Type B pancreatic cell (in vitro differentiated cells): ENCODE measurements around the gene ARHGEF26. TPM values are rescaled to one million over a fixed set of nuclear protein-coding genes. Genes with fewer than 3 reads are reported as not detected.

Experiments used
- DNase-seq: peaks from one replicate; pipeline ENCODE4 v3.0.0; 2021; ENCODE audit warnings: mixed read lengths; ENCODE audit not compliant: unreplicated experiment; ENCODE audit errors: extremely low spot score
- H3K27ac Mint-ChIP-seq: 2 replicates; pipeline ENCODE4 v1.8.0; 2021; ENCODE audit warnings: mild to moderate bottlenecking, mixed read lengths
- H3K27me3 Mint-ChIP-seq: 2 replicates; pipeline ENCODE4 v1.8.0; 2021; ENCODE audit warnings: mixed read lengths
- H3K36me3 Mint-ChIP-seq: 2 replicates; pipeline ENCODE4 v1.8.0; 2021; ENCODE audit warnings: mixed read lengths
- H3K4me1 Mint-ChIP-seq: one replicate; pipeline ENCODE4 v1.8.0; 2021; ENCODE audit warnings: mixed read lengths; ENCODE audit not compliant: unreplicated experiment
- H3K4me3 Mint-ChIP-seq: 2 replicates; pipeline ENCODE4 v1.8.0; 2021; ENCODE audit warnings: mild to moderate bottlenecking, mixed read lengths
- H3K9me3 Mint-ChIP-seq: 2 replicates; pipeline ENCODE4 v1.8.0; 2021; ENCODE audit warnings: mixed read lengths
- CTCF ChIP-seq: fragments of 200-600 bp; sonication (generic); conservative IDR thresholded peaks from 2 replicates; pipeline ENCODE4 v1.5.0; 2021; ENCODE audit warnings: antibody characterized with exemption, mild to moderate bottlenecking
- total RNA-seq: library from RNA; stranded (reverse); gene quantifications from 2 replicates; pipeline ENCODE4 v1.2.1, GENCODE V29; 2021; ENCODE audit warnings: low replicate concordance

Gene ARHGEF26
- total RNA-seq, 1 donor from 2014 or later: 12.7 TPM

GRCh38 chr3:154156530-154156929 is 35.3 kb downstream of the ARHGEF26 start:
- Mint-ChIP-seq H3K27ac (no peak overlapping the region), H3K4me3 (no peak overlapping the region), H3K36me3 (no peaks in the 10 kb centered on the region), H3K9me3 (no peaks in the 10 kb centered on the region), H3K27me3 (no peaks in the 10 kb centered on the region), H3K4me1 (peaks cover 10% of the 10 kb centered on the region)
- no peak for DNase-seq
- TF ChIP-seq CTCF: no peak

GRCh38 chr3:154161806-154162205 is 40.6 kb downstream of the ARHGEF26 start:
- Mint-ChIP-seq H3K27me3 (no peaks in the 10 kb centered on the region), H3K9me3 (no peaks in the 10 kb centered on the region), H3K4me3 (no peak overlapping the region), H3K4me1 (peaks cover 16% of the 10 kb centered on the region), H3K27ac (no peak overlapping the region), H3K36me3 (no peaks in the 10 kb centered on the region)
- no peak for TF ChIP-seq CTCF
- no peak for DNase-seq

GRCh38 chr3:154164387-154164786 is 43.2 kb downstream of the ARHGEF26 start:
- no peak for DNase-seq
- Mint-ChIP-seq H3K36me3 (no peaks in the 10 kb centered on the region), H3K27ac (no peak overlapping the region), H3K27me3 (no peaks in the 10 kb centered on the region), H3K4me3 (no peak overlapping the region), H3K4me1 (peaks cover 13% of the 10 kb centered on the region), H3K9me3 (no peaks in the 10 kb centered on the region)
- TF ChIP-seq CTCF: no peak

- H3K4me3 Mint-ChIP-seq: no peak overlapping the region
- no peaks in the 10 kb centered on the region for H3K9me3 Mint-ChIP-seq
- peak overlapping the region; percentile 14 for H3K27ac Mint-ChIP-seq
- DNase-seq: no peak
- TF ChIP-seq CTCF: no peak
- H3K27me3 Mint-ChIP-seq: no peaks in the 10 kb centered on the region
- H3K36me3 Mint-ChIP-seq: peaks cover 3% of the 10 kb centered on the region
- H3K4me1 Mint-ChIP-seq: peaks cover 5% of the 10 kb centered on the region
Observed at GRCh38 chr3:154168998-154169795, 48.0 kb downstream of the ARHGEF26 start.

GRCh38 chr3:154169796-154170110 is 48.6 kb downstream of the ARHGEF26 start:
- DNase-seq: no peak
- peaks cover 3% of the 10 kb centered on the region for H3K36me3 Mint-ChIP-seq
- no peak overlapping the region for H3K4me3 Mint-ChIP-seq
- no peak for TF ChIP-seq CTCF
- H3K9me3 Mint-ChIP-seq: no peaks in the 10 kb centered on the region
- H3K4me1 Mint-ChIP-seq: peaks cover 5% of the 10 kb centered on the region
- no peaks in the 10 kb centered on the region for H3K27me3 Mint-ChIP-seq
- no peak overlapping the region for H3K27ac Mint-ChIP-seq

GRCh38 chr3:154170300-154170699 is 49.1 kb downstream of the ARHGEF26 start:
- H3K4me1 Mint-ChIP-seq: peaks cover 5% of the 10 kb centered on the region
- no peak for TF ChIP-seq CTCF
- H3K4me3 Mint-ChIP-seq: no peak overlapping the region
- no peaks in the 10 kb centered on the region for H3K9me3 Mint-ChIP-seq
- peaks cover 3% of the 10 kb centered on the region for H3K36me3 Mint-ChIP-seq
- no peaks in the 10 kb centered on the region for H3K27me3 Mint-ChIP-seq
- DNase-seq: no peak
- no peak overlapping the region for H3K27ac Mint-ChIP-seq
